ENCODE results near the gene SH2B2. TPM values are rescaled to one million over a fixed set of nuclear protein-coding genes. Genes with fewer than 3 reads are reported as not detected.

SH2B2 gene
- total and polyA plus RNA-seq, 4 donors = 0.65 to 1.4 (median 1.0) TPM; not detected in 1

DNA sequence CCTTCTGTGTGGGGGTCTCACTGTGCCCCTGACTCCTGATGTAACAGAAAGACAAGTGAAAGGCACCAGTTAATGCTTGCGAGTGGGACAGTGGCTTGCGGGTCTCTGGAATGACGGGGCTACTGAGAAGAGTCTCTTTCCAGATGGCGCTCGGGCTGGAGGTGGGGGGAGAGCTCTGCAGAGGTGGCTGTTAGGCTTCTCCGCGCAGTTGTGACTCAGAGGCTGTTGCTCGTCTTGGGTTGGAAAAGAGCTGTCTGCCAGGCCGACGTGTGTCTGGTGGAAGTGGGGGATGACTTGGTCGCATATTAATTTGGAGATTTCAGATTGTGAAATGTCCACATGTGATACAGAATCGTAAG, 27.9 kb upstream of the SH2B2 start:
- H3K9me3 ChIP-seq (ENCODE audit: control insufficient read depth in 4 of 4, low read length in 3 of 4) = no peaks in the 10 kb centered on the region
- peak overlapping the region; percentile 40 to 64 for H3K27ac ChIP-seq (ENCODE audit: low read depth in 1 of 2, low read length in 2 of 2)
- no peak overlapping the region for H3K9ac ChIP-seq (ENCODE audit: low read depth in 1 of 2, low read length in 2 of 2)
- H3K36me3 ChIP-seq (ENCODE audit: control insufficient read depth in 4 of 4, insufficient read depth in 3 of 4, low read depth in 1 of 4, low read length in 3 of 4) = no peaks in the 10 kb centered on the region
- 85% methylated on average over 12 of the region's 12 CpGs for WGBS
- no peak for TF ChIP-seq NR2F2 (IDR thresholded peaks at IDR 0.05)
- no peak for TF ChIP-seq RAD21 (IDR thresholded peaks at IDR 0.05)
- no peak for TF ChIP-seq ZBTB33 (IDR thresholded peaks at IDR 0.05)
- TF ChIP-seq TAF1 (conservative IDR thresholded peaks at IDR 0.05) = no peak
- no peak for TF ChIP-seq HNF4A (conservative IDR thresholded peaks at IDR 0.05)
- no peak for DNase-seq (ENCODE audit: low spot score)
- peaks cover 0 to 16% (median 5%) of the 10 kb centered on the region in 4 donors for H3K4me1 ChIP-seq (ENCODE audit: control insufficient read depth in 4 of 4, insufficient read depth in 4 of 4, low read length in 3 of 4)
- no peak overlapping the region for H3K4me3 ChIP-seq (ENCODE audit: low read depth in 1 of 3, low read length in 3 of 3)
- no peaks in the 10 kb centered on the region for H3K27me3 ChIP-seq (ENCODE audit: control insufficient read depth in 4 of 4, insufficient read depth in 4 of 4, low read length in 3 of 4)

- no peak for TF ChIP-seq HNF4G (IDR thresholded peaks at IDR 0.05)
- no peak for TF ChIP-seq FOXA1 (IDR thresholded peaks at IDR 0.05)
- TF ChIP-seq TAF1 (conservative IDR thresholded peaks at IDR 0.05) = no peak
- no peak for TF ChIP-seq NR2F2 (IDR thresholded peaks at IDR 0.05)
- TF ChIP-seq, protein P1, sequence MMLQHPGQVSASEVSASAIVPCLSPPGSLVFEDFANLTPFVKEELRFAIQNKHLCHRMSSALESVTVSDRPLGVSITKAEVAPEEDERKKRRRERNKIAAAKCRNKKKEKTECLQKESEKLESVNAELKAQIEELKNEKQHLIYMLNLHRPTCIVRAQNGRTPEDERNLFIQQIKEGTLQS (IDR thresholded peaks at IDR 0.05) = no peak
- TF ChIP-seq HNF4A (conservative IDR thresholded peaks at IDR 0.05) = no peak
- no peak for TF ChIP-seq JUND (IDR thresholded peaks at IDR 0.05)
- no peak for TF ChIP-seq REST (IDR thresholded peaks at IDR 0.05)
- TF ChIP-seq, protein P2, sequence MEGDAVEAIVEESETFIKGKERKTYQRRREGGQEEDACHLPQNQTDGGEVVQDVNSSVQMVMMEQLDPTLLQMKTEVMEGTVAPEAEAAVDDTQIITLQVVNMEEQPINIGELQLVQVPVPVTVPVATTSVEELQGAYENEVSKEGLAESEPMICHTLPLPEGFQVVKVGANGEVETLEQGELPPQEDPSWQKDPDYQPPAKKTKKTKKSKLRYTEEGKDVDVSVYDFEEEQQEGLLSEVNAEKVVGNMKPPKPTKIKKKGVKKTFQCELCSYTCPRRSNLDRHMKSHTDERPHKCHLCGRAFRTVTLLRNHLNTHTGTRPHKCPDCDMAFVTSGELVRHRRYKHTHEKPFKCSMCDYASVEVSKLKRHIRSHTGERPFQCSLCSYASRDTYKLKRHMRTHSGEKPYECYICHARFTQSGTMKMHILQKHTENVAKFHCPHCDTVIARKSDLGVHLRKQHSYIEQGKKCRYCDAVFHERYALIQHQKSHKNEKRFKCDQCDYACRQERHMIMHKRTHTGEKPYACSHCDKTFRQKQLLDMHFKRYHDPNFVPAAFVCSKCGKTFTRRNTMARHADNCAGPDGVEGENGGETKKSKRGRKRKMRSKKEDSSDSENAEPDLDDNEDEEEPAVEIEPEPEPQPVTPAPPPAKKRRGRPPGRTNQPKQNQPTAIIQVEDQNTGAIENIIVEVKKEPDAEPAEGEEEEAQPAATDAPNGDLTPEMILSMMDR (IDR thresholded peaks at IDR 0.05; ENCODE audit: low read depth, low read length, missing input control) = no peak
- no peak for TF ChIP-seq ZBTB33 (IDR thresholded peaks at IDR 0.05)
- no peak for TF ChIP-seq EGR1 (IDR thresholded peaks at IDR 0.05; ENCODE audit: low read depth in 2 of 2)
- TF ChIP-seq SP1 (IDR thresholded peaks at IDR 0.05) = no peak
- no peaks in the 10 kb centered on the region for H3K27me3 ChIP-seq (ENCODE audit: control insufficient read depth in 4 of 4, insufficient read depth in 4 of 4, low read length in 3 of 4)
- no peak overlapping the region for H3K27ac ChIP-seq (ENCODE audit: low read depth in 1 of 2, low read length in 2 of 2)
- peaks cover 0 to 14% (median 4%) of the 10 kb centered on the region in 4 donors for H3K4me1 ChIP-seq (ENCODE audit: control insufficient read depth in 4 of 4, insufficient read depth in 4 of 4, low read length in 3 of 4)
- H3K9me3 ChIP-seq (ENCODE audit: control insufficient read depth in 4 of 4, low read length in 3 of 4) = no peaks in the 10 kb centered on the region
- H3K4me3 ChIP-seq (ENCODE audit: low read depth in 1 of 3, low read length in 3 of 3) = no peak overlapping the region
- no peak overlapping the region for H3K9ac ChIP-seq (ENCODE audit: low read depth in 1 of 2, low read length in 2 of 2)
- no peaks in the 10 kb centered on the region for H3K36me3 ChIP-seq (ENCODE audit: control insufficient read depth in 4 of 4, insufficient read depth in 3 of 4, low read depth in 1 of 4, low read length in 3 of 4)
- no peak for DNase-seq (ENCODE audit: low spot score)
- 86% methylated on average over 9 of the region's 9 CpGs for WGBS
Measured at GRCh38 chr7:102260856-102261255, 25.8 kb upstream of the SH2B2 start.
